Adrenal gland (tissue), 12 donors: ENCODE measurements around the gene VARS1. TPM values are rescaled to one million over a fixed set of nuclear protein-coding genes. Genes with fewer than 3 reads are reported as not detected.

Experiments
- DNase-seq, 7 donors: peaks; one replicate each; pipeline ENCODE4 v3.0.0-alpha.2; 2019 to 2020
- H3K27ac ChIP-seq, 5 donors: fragments of 200-600 bp; sonication (generic) in 4 of 5; 1 replicate in 3 of 5; 2 replicates in 2 of 5; pipeline versions ENCODE4 v1.5.1 to v1.8.0; 2016 to 2020; ENCODE audit warnings: mild to moderate bottlenecking in 1 of 5
- H3K27me3 ChIP-seq: fragments of 200-600 bp; 2 replicates; pipeline ENCODE4 v1.8.0; 2021
- H3K36me3 ChIP-seq, 2 donors: fragments of 200-600 bp; replicated peaks in 1 of 2; 1 replicate in 1 of 2; 2 replicates in 1 of 2; pipeline versions ENCODE4 v1.5.1 to v1.8.0; 2018 to 2022
- H3K4me1 ChIP-seq, 2 donors: fragments of 200-600 bp; replicated peaks in 1 of 2; 1 replicate in 1 of 2; 2 replicates in 1 of 2; pipeline versions ENCODE4 v1.5.1 to v1.8.0; 2018 to 2021
- H3K4me3 ChIP-seq, 4 donors: fragments of 200-600 bp; sonication (generic) in 3 of 4; one replicate each; pipeline ENCODE4 v1.5.1; 2016 to 2018
- H3K9me3 ChIP-seq, 3 donors: fragments of 200-600 bp; sonication (generic) in 1 of 3; replicated peaks in 1 of 3; 1 replicate in 2 of 3; 2 replicates in 1 of 3; pipeline versions ENCODE4 v1.5.1 to v1.8.0; 2016 to 2021
- POLR2A ChIP-seq, 2 donors: fragments of 450-650 bp; IDR thresholded peaks; one replicate each; pipeline ENCODE4 v1.6.1; 2017; ENCODE audit warnings: antibody characterized with exemption in 2 of 2, mild to moderate bottlenecking in 2 of 2, moderate library complexity in 1 of 2
- WGBS, 4 donors: extraction: QIAGEN DNeasy Blood & Tissue Kit in 2 of 4; methylation state at CpG; one replicate each; pipeline versions ENCODE4 v1.1.5 to v1.1.7; 2013 to 2017; 5-methylcytosine and 5-hydroxymethylcytosine counted together
- intact Hi-C, 2 donors: fragments of 100-400 bp; cut with DNase I; formaldehyde crosslinking; loops; one replicate each; pipeline versions ENCODE4 v1.14.1 to v1.15.0; 2022 to 2023
- polyA plus RNA-seq, 3 donors: library from polyadenylated mRNA; stranded (reverse); fragments of 200-250 nt in 2 of 3; fragments of 350-450 nt in 1 of 3; fragmentation: Illumina TruSeq in 1 of 3; extraction: RNeasy Lipid Tissue Mini Kit (QIAGEN cat#74804) in 1 of 3; gene quantifications; one replicate each; pipeline ENCODE4 v1.2.3, GENCODE V29; 2013 to 2014
- total RNA-seq, 9 donors: library from RNA; depleted of rRNA in 4 of 9; stranded (reverse); fragments of >200 nt in 4 of 9; fragments of 120-200 nt in 1 of 9; fragmentation: NEBNext Ultra II Directional in 1 of 9; extraction: Animal tissue kit (Norgen Biotek cat#: 25700) in 1 of 9; gene quantifications; one replicate each; pipeline versions ENCODE4 v1.1.0 to v1.2.4, GENCODE V29; 2013 to 2023
- TF ChIP-seq, protein P1 (sequence below), 6 experiments: fragments of 450-650 bp in 4 of 6; fragments of 200-600 bp in 2 of 6; sonication (generic) in 1 of 6; IDR thresholded peaks; 1 replicate in 5 of 6; 2 replicates in 1 of 6; pipeline versions ENCODE4 v1.5.1 to v1.8.0; 2016 to 2021; ENCODE audit warnings: antibody characterized with exemption in 6 of 6, mild to moderate bottlenecking in 2 of 6, moderate library complexity in 1 of 6
- donor health status: healthy with polysubstance abuse.
- donor health status: Bipolar disorder and iron deficiency.
- donor health status: DM: yes; HTN: yes; CAD: no.
- donor health status: DM: no; HTN: no; CAD: no.
- donor health status: DM: no; HTN: no; CAD: no.
- donor health status: DM: yes; HTN: yes; CAD: no.

The VARS1 gene
- total and polyA plus RNA-seq, 12 donors, result 15.0 to 90.8 (median 57.8) TPM

DNA sequence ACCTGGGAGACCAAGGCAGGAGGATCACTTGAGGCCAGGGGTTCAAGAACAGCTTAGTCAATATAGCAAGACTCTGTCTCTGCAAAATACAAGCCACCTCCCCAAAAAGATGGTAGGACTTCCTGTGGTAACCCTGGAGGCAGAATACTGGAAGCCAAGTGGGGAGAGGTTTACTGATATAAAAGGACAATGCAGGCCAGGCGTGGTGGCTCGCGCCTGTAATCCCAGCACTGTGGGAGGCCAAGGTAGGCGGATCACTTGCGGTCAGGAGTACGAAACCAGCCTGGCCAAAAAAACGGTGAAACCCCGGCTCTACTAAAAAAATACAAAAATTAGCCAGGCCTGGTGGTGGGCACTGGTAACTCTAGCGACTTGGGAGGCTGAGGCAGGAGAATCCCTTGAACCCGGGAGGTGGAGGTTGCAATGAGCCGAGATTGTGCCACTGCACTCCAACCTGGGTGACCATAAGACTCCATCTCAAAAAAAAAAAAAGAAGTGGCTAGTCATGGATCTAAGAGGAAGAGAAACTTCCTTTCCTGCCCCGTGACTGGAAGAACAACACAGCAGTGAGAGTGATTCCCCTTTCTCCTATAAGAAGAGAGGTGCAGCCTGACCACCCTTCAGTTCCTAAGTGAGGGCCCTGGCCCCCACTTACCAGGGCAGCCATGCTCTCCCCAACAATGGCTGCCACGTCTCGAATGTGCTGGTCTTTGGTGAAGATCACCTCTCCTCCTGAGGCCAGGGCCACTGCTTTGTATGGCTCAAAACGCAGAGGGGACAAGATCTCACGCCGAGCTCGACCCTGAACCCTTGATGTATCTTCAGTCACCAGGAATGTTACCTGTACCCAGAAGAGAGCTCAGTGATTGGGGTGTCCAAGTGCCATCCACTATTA lies 26.9 kb downstream of the VARS1 start:
- Histone ChIP-seq H3K4me1 (no peaks in the 10 kb centered on the region), H3K27me3 (no peaks in the 10 kb centered on the region), H3K27ac (peak overlapping the region in 1 of 5 donors; percentile 26), H3K4me3 (no peak overlapping the region), H3K36me3 (no peaks in the 10 kb centered on the region), H3K9me3 (no peaks in the 10 kb centered on the region)
- 79 to 84% (median 81%) methylated on average over 16 to 18 of the region's 18 CpGs for WGBS, 4 donors
- no peak for DNase-seq
- intact Hi-C loops, result loop anchor here in 1 of 2 donors (5.0 kb wide), 1 partner anchor 86 kb away; the partner anchor contains the start of gene LY6G5C
- TF ChIP-seq, protein P1, sequence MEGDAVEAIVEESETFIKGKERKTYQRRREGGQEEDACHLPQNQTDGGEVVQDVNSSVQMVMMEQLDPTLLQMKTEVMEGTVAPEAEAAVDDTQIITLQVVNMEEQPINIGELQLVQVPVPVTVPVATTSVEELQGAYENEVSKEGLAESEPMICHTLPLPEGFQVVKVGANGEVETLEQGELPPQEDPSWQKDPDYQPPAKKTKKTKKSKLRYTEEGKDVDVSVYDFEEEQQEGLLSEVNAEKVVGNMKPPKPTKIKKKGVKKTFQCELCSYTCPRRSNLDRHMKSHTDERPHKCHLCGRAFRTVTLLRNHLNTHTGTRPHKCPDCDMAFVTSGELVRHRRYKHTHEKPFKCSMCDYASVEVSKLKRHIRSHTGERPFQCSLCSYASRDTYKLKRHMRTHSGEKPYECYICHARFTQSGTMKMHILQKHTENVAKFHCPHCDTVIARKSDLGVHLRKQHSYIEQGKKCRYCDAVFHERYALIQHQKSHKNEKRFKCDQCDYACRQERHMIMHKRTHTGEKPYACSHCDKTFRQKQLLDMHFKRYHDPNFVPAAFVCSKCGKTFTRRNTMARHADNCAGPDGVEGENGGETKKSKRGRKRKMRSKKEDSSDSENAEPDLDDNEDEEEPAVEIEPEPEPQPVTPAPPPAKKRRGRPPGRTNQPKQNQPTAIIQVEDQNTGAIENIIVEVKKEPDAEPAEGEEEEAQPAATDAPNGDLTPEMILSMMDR (IDR thresholded peaks at IDR 0.05), result no peak
- TF ChIP-seq POLR2A (IDR thresholded peaks at IDR 0.05), result no peak

DNA sequence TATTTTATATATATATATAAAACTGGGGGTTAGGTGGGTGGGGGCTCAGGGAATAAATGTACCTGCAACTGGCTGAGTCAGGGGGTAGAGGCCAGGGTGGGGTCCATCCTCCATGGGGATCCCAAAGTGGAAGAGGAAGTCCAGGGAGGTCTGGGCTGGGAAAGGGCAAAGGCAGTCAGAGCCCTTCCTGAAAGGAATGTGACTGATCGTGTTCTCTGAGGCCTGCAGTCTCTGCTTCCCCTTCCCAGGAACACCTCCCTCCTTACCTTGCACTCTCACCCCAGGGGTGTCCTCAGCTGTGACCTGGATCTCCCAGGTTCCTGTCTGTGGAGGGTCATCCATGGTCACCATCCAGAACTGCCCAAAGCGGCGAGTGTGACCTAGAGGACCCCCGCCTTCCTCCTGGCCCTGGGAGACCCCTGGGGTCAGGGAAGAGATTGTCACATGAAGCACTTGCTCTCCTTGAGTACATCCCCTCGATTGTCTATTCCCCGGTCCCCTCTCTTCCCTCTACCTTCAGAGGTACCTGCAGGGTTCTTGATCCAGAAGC lies 28.4 kb downstream of the VARS1 start:
- Histone ChIP-seq H3K36me3 (no peaks in the 10 kb centered on the region), H3K4me1 (no peaks in the 10 kb centered on the region), H3K9me3 (no peaks in the 10 kb centered on the region), H3K4me3 (no peak overlapping the region), H3K27ac (no peak overlapping the region), H3K27me3 (no peaks in the 10 kb centered on the region)
- WGBS, 4 donors, result 63 to 77% (median 73%) methylated on average over 4 to 6 of the region's 6 CpGs
- no peak for DNase-seq
- intact Hi-C loops, result loop anchor here in 1 of 2 donors (5.0 kb wide), 1 partner anchor 85 kb away; the partner anchor contains the start of gene LY6G5C
- no peak for TF ChIP-seq POLR2A (IDR thresholded peaks at IDR 0.05)
- TF ChIP-seq, protein P1 (IDR thresholded peaks at IDR 0.05), result no peak

DNA sequence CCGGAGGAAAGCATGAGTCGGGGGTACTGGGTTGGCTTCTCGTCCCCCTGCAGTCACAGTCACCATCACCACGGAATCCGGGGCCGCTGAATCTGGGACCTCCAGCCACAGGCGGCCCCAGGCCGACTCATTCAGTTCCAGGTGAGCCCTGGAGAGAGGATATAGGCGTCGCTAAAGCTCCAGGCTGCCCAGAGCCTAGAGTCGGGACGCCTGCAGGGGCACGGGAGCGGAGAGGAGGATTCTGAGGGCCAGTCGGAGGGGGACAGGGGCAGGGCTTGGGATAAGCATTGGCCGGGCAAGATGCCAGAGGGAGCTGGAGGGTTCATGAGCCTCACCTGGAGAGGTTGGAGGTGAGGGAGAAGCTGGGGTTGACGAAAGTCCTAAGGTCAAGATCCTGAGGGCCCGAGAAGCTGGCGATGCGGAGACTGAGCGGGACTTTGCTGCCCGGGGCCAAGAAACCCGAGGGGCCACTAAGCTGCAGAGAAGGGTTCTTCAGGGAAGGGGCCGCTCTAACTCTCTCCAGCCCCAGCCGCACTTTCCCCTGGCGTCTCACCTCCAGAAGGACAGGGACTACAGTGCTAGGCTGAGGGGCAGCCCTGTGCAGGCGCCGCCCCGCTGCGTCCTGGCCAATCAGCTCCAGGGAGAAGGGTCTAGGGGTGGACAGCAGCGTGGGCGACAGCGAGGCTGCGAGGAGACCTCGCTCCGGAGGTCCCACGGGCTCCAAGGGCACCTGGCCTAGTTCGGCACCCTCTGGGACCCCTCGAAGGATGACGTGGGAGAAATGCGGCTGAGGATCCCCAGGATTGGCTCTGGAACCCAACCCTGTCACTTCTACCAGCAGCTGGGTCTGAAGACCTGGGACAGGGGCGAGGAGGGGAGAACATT lies 29.4 kb downstream of the VARS1 start:
- no peak overlapping the region for H3K27ac ChIP-seq
- no peaks in the 10 kb centered on the region for H3K9me3 ChIP-seq
- H3K27me3 ChIP-seq, result no peaks in the 10 kb centered on the region
- intact Hi-C loops, result loop anchor here in 1 of 2 donors (5.0 kb wide), 1 partner anchor 84 kb away; the partner anchor contains the start of gene LY6G5C
- no peak overlapping the region for H3K4me3 ChIP-seq
- WGBS, 4 donors, result 45 to 58% (median 49%) methylated on average over 28 to 42 of the region's 42 CpGs
- DNase-seq, result no peak
- no peak for TF ChIP-seq POLR2A (IDR thresholded peaks at IDR 0.05)
- TF ChIP-seq, protein P1 (IDR thresholded peaks at IDR 0.05), result no peak
- H3K36me3 ChIP-seq, result no peaks in the 10 kb centered on the region
- H3K4me1 ChIP-seq, result no peaks in the 10 kb centered on the region

DNA sequence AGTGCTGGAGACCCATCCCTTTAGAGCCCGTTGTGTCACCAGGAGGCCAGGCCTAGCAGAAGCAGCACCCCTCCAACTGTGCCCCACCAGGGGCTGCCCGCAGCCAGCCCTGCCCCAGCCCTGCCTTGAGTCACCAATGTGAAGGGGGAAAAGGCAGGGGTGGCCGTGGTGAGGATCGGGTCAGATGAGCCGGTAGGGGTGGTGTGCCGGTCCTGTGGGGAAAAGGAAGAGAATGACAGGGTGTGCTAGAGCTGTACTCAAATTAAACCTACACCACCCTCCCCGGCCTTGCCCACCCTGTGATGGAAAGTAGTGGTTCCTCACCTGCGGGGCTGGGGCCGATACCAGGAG lies 30.0 kb downstream of the VARS1 start:
- Histone ChIP-seq H3K27ac (no peak overlapping the region), H3K4me3 (no peak overlapping the region), H3K27me3 (no peaks in the 10 kb centered on the region), H3K4me1 (no peaks in the 10 kb centered on the region), H3K36me3 (no peaks in the 10 kb centered on the region), H3K9me3 (no peaks in the 10 kb centered on the region)
- no peak for TF ChIP-seq POLR2A (IDR thresholded peaks at IDR 0.05)
- TF ChIP-seq, protein P1 (IDR thresholded peaks at IDR 0.05), result no peak
- intact Hi-C loops, result loop anchor here in 1 of 2 donors (5.0 kb wide), 1 partner anchor 83 kb away; the partner anchor contains the start of gene LY6G5C
- WGBS, 4 donors, result 86 to 90% (median 89%) methylated on average over 9 of the region's 9 CpGs
- no peak for DNase-seq
